GM21825 (cell line): Measurements from ENCODE around the gene NAT9.
A peak's percentile ranks its signal among the peaks of the same experiment; 100 is the strongest.

ENCODE experiments used
- ATAC-seq: cut with Tn5 transposase; IDR thresholded peaks from one replicate; pipeline ENCODE4 v1.9.1; 2021; ENCODE audit warnings: mild to moderate bottlenecking, moderate library complexity; ENCODE audit not compliant: unreplicated experiment

Gene NAT9

GRCh38 chr17:74763565-74764387 lies 12.4 kb downstream of the NAT9 start:
- no peak for ATAC-seq

DNA sequence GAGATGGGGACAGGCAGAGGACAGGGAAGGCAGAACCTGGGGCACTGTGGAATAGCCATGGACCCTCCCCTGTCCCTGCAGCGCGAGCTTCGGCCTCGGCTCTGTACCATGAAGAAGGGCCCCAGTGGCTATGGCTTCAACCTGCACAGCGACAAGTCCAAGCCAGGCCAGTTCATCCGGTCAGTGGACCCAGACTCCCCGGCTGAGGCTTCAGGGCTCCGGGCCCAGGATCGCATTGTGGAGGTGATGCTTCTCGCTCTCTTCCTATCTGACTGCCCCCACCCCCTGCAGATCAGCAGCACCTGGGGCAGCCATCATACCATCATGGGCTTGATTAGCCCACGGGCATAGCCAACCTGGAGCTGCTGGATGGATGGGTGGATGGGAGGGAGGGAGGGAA lies 14.2 kb downstream of the NAT9 start:
- no peak for ATAC-seq

GRCh38 chr17:74761419-74761818 lies 14.7 kb downstream of the NAT9 start:
- no peak for ATAC-seq

GRCh38 chr17:74760404-74761105 lies 15.6 kb downstream of the NAT9 start:
- ATAC-seq, result no peak

- no peak for ATAC-seq
Observed at GRCh38 chr17:74759941-74760340, 16.2 kb downstream of the NAT9 start.

DNA sequence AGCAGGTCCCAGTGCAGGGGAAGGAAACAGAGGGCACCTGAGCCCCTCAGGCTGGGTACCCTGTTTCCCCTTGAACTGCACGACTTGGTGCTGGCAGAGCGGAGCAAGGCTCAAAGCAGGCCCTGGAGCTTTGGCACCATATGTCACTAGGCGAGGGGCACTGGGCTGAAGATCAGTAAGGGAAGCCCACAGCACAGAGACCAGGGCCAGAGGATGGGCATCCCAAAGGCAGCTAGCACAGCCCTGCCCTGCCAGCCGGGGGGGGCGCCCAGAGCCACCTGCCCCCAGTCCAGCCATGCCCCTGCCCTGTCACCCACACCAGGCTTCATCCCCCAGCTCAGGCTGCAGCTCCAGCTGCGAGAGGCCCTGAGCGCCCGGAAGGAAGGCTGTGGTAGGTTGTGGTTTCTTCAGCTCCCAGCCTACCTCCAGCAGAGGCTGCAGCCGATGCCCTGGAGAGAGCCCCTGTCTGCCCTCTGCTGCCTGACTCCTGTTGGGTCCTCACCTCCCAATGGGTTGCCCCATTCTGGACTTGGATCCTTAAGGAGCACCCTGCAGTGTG lies 16.8 kb downstream of the NAT9 start:
- ATAC-seq, result peak; percentile 70

GRCh38 chr17:74758848-74759168 lies 17.3 kb downstream of the NAT9 start:
- ATAC-seq, result no peak

- no peak for ATAC-seq
Observed at GRCh38 chr17:74757931-74758847, 18.0 kb downstream of the NAT9 start.

DNA sequence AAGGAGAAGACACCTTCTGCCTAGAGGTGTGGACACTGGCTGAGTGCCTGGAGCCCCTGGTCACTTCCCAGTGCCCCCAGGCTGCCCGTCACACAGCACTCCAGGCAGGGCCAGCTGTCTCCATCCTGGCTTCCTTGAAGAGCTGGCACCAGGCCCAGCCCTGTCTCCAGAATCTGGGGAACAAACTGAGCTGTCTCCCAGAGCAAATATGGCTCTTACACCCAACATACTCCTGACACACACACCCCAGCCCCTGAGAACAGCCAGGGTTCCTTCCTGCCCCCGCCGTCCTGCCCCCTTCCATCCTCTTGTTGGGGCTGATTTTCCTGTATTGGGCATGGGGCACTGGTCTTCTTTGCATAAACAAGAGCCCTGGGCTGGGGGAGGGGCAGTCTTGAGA lies 18.6 kb downstream of the NAT9 start:
- ATAC-seq, result no peak

DNA sequence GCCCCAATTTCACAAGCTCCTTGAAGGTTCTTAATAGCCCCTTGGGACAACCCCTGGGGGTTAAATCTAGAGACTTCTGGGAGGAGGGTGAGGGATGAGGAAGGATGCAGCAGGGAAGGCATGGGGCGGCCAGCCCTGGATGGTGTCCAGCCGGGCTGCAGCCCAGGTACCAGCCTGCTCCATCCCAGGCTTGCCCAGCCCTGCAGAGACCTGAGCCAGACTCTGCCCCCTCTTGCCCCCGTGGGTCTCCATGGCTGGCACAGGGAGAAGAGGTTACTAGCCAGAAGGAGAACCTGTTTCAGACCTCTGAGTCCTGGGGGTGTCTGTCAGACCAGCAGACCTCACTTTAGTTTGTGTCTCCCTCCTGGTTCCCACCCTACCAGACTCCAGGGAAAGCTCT lies 19.3 kb downstream of the NAT9 start:
- no peak for ATAC-seq

DNA sequence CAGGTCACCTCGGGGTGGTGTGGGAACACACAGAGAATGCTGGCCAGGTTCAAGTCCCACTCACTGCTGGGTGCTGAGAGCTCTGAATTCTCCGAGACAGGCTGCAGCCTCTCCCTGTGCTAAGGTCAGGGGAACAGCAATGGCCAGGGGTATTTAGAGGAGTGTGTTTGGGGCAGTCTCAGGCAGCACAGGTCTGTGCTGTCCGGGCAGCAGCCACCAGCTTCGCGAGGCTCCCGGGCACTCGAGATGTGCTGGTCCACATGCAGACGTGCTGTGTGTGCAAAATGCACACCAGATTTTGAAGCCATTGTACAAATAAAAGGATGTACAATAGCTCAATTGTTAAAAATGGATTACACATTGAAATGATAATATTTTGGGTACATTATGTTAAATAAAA lies 20.6 kb downstream of the NAT9 start:
- ATAC-seq, result no peak

- ATAC-seq, result no peak
Observed at GRCh38 chr17:74754832-74755231, 21.3 kb downstream of the NAT9 start.

DNA sequence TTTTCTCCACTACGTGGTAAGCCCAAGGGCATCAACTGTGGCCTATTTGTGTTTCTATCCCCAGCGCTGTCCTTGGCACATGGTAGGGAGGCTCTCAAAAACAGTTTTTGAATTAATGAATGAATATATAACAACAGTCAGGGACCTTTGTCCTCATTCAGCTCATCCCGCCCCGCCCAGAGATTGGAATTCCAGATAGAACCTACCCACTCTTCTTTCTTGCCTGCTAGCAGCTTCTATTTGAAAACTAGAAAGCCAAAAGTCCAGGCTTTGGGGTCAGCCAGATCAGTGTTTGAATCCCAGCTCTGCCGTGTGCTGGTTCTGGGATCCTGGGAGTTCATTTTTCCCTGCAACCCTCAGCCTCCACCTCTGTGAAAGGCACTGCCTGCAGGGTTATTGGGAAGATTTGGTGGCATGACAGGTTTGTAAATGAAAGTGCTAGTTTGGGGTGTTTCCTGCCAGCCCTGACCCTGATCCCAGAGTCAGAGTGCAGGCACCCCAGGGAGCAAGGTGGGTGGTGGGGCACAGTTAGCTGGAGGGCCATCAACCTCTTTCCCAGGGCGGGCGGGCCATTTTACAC lies 23.2 kb downstream of the NAT9 start:
- ATAC-seq, result no peak

- no peak for ATAC-seq
Observed at GRCh38 chr17:74752415-74752814, 23.7 kb downstream of the NAT9 start.

- no peak for ATAC-seq
Observed at GRCh38 chr17:74750327-74751069, 25.6 kb downstream of the NAT9 start.

DNA sequence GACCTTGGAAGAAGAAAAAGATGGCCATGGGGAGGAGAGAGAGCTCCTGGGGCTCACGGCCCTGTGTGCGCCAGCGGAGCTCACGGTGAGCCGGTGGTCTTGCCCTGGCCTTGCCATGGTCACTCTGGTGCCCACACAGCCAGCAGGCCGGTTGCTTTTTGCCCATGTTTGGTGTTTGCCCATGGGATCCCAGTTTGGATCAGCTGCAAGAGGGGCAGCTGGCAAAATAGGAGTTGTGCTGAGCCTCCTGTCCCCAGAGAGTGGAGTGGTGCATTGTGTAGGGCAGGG lies 26.2 kb downstream of the NAT9 start:
- ATAC-seq, result no peak

GRCh38 chr17:74749279-74750038 lies 26.7 kb downstream of the NAT9 start:
- peak; percentile 11 for ATAC-seq

DNA sequence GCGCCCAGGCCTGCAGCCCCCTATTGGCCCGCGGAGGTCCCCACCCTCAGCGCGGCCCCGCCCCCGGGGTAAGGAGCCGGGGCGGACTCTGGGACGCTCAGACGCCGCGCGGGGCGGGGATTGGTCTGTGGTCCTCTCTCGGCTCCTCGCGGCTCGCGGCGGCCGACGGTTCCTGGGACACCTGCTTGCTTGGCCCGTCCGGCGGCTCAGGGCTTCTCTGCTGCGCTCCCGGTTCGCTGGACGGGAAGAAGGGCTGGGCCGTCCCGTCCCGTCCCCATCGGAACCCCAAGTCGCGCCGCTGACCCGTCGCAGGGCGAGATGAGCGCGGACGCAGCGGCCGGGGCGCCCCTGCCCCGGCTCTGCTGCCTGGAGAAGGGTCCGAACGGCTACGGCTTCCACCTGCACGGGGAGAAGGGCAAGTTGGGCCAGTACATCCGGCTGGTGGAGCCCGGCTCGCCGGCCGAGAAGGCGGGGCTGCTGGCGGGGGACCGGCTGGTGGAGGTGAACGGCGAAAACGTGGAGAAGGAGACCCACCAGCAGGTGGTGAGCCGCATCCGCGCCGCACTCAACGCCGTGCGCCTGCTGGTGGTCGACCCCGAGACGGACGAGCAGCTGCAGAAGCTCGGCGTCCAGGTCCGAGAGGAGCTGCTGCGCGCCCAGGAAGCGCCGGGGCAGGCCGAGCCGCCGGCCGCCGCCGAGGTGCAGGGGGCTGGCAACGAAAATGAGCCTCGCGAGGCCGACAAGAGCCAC lies 27.4 kb downstream of the NAT9 start, which contains the start of gene NHERF1:
TSS of gene NHERF1 (plus strand) at position 100 of the 750 bp plus-strand sequence. CDS start at position 319, 219 bp downstream.
- ATAC-seq, result peak; percentile 15

GRCh38 chr17:74748279-74748528 lies 27.9 kb downstream of the NAT9 start:
- peak; percentile 80 for ATAC-seq
